Right ventricle myocardium inferior (tissue), 1 donor: ENCODE measurements around the gene XCR1. TPM values are rescaled to one million over a fixed set of nuclear protein-coding genes. Genes with fewer than 3 reads are reported as not detected.
"Not testable (repeated sequence)": the region's sequence is repeated elsewhere in the genome, so short reads cannot be mapped to it uniquely, and the experiment has no call there.

Source experiments
- ATAC-seq: fragments of 200-7000 bp; cut with Tn5 transposase; one replicate; pipeline ENCODE4 v1.9.1; 2020; ENCODE audit warnings: mild to moderate bottlenecking, moderate library complexity
- DNase-seq: peaks from one replicate; pipeline ENCODE4 v3.0.0; 2021; ENCODE audit errors: missing footprints
- intact Hi-C: fragments of 100-400 bp; cut with DNase I; formaldehyde crosslinking; loops from one replicate; pipeline ENCODE4 v1.11.0; 2022
- long read RNA-seq: library from polyadenylated mRNA; unstranded; transcript quantifications from one replicate; pipeline ENCODE4 v2.0.0, GENCODE V29; 2021
- total RNA-seq: library from RNA; stranded (reverse); fragmentation: NEBNext Ultra II Directional; extraction: Animal tissue kit (Norgen Biotek cat#: 25700); gene quantifications from one replicate; pipeline ENCODE4 v1.2.1, GENCODE V29; 2021
- donor health status: DM: no; HTN: yes; CAD: no; lungs with severe emphysema.

Gene XCR1, protein sequence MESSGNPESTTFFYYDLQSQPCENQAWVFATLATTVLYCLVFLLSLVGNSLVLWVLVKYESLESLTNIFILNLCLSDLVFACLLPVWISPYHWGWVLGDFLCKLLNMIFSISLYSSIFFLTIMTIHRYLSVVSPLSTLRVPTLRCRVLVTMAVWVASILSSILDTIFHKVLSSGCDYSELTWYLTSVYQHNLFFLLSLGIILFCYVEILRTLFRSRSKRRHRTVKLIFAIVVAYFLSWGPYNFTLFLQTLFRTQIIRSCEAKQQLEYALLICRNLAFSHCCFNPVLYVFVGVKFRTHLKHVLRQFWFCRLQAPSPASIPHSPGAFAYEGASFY
- not detected for total RNA-seq
- long read RNA-seq = 0 reads

GRCh38 chr3:46027021-46027705 is at the start of gene XCR1:
TSS of gene XCR1 (minus strand) at chr3:46027483. CDS start at chr3:46021947, 5,536 bp downstream.
- DNase-seq (no peak), ATAC-seq (no peak)
- intact Hi-C loops = no loop called here

DNA sequence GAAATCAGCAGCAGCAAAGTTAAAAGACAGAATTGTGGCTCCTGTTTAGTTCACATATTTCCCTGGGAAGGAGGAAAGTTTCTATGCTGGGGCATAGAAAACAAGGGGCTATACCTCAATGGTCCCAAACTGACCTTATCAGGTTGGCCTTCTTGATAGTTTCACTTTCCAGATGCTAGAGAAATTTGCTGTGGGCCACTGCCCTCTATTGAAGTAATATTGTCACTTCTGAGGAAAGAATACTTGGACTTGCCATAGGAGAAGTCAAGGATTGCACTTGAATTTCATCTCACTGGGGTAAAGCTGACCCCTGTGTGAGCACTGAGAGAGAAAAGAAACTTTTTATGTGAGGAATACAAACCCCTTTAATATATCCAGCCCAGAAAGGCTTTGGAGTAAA is 49.3 kb upstream of the XCR1 start:
- intact Hi-C loops = loop anchor here (5.0 to 10.0 kb wide), 2 partner anchors 314 to 562 kb away; no protein-coding TSS in a partner anchor
- no peak for ATAC-seq
- no peak for DNase-seq

DNA sequence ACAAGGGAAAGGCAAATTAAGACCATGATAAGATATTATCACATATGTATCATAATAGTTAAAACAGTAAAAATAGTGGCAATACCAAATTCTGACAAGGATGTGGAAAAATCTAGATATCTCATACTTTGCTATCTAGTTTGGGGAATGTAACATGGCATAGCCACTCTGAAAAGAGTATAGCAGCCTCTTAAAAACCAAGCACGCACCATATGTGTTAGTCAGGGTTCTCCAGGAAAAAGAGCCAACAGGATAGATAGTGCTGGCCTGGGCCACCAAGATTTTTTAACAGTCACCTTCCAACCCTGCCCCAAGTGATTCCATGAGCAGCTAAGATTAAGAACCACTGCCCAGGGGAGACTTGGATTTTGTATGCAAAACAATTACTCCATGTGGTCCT is 48.5 kb upstream of the XCR1 start:
- ATAC-seq (no peak), DNase-seq (no peak)
- intact Hi-C loops = loop anchor here (5.0 to 10.0 kb wide), 2 partner anchors 314 to 561 kb away; no protein-coding TSS in a partner anchor

GRCh38 chr3:46071222-46071858 is 44.1 kb upstream of the XCR1 start:
- intact Hi-C loops = loop anchor here (10.0 kb wide), 1 partner anchor 557 kb away; no protein-coding TSS in a partner anchor
- DNase-seq = no peak
- no peak for ATAC-seq

DNA sequence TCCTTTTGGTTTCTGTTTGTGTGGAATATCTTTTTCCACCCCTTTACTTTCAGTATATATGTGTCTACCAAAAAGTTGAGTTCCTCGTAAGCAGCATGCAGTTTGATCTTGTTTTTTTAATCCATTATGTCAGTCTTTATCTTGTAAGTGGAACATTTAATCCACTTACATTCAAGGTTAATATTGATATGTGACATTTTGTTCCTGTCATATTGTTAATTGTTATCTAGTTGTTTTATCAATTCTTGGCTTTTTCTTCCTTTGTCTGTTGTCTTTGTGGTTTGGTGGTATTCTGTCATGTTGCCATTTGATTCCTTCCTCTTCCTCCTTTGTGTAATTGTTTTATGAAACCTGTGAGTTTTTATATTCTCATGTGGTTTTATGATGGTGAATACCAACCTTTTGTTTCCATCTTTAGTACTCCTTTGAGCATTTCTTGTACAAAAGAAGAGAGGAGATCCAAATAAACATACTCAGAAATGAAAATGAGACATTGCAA is 43.4 kb upstream of the XCR1 start:
- intact Hi-C loops = loop anchor here (10.0 kb wide), 1 partner anchor 556 kb away; no protein-coding TSS in a partner anchor
- DNase-seq (no peak), ATAC-seq (no peak)

DNA sequence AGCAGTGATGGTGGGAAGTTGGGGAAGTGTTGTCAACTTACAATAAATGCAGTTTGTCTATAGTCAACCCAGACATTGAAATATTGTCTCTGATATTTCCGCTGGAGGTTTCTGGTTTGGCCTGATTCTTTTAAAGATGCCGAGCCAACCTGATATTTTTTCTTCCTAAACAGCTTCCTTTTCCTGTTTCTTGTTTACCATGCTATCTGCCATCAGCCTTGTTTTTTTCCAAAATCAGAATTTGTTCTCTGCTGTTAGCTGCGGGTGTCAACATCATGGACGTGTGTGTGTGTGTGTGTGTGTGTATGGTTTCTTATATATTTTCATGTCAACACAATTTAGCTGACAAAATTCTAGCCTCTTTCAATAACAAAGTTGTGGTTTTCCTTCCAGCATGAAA is 41.2 kb upstream of the XCR1 start:
- no peak for ATAC-seq

GRCh38 chr3:46067401-46067800 is 40.1 kb upstream of the XCR1 start:
- ATAC-seq (no peak), DNase-seq (no peak)
- intact Hi-C loops = no loop called here

More for the DNA sequence above, 41.2 kb upstream of the XCR1 start:
- intact Hi-C loops = no loop called here
- DNase-seq = no peak

- DNase-seq (no peak), ATAC-seq (peak; percentile 8)
- intact Hi-C loops = no loop called here
These were observed 38.5 kb upstream of the XCR1 start for GRCh38 chr3:46065750-46066256.

- no peak for DNase-seq
- peak; percentile 70 for ATAC-seq
- intact Hi-C loops = no loop called here
These were observed 38.0 kb upstream of the XCR1 start for GRCh38 chr3:46065294-46065705.

GRCh38 chr3:46062679-46063078 is 35.4 kb upstream of the XCR1 start:
- intact Hi-C loops = loop anchor here (5.0 kb wide), 1 partner anchor 65 kb away; the partner anchor contains the start of gene FYCO1
- DNase-seq (no peak), ATAC-seq (peak; percentile 82)

DNA sequence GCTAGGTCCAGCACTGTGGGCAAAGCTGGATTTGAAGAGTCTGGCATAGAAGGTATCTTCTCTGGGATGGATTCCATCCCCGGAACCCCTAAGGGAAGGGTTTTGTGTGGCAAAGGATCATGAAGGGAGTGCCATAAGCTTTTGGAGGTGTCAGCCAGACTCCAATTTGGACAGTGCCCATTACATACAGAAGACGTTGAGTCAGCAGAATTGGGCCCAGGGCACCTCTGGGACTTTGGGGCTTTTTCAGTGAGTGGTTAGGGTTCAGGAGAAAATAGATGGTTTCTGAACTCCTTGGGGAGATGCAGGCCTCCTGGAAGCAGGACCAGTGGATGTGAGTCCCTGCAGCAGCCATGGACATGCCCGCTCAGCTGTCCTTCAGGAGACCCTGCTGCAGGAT is 34.6 kb upstream of the XCR1 start:
- ATAC-seq (no peak), DNase-seq (no peak)
- intact Hi-C loops = loop anchor here (5.0 kb wide), 1 partner anchor 65 kb away; the partner anchor contains the start of gene FYCO1

DNA sequence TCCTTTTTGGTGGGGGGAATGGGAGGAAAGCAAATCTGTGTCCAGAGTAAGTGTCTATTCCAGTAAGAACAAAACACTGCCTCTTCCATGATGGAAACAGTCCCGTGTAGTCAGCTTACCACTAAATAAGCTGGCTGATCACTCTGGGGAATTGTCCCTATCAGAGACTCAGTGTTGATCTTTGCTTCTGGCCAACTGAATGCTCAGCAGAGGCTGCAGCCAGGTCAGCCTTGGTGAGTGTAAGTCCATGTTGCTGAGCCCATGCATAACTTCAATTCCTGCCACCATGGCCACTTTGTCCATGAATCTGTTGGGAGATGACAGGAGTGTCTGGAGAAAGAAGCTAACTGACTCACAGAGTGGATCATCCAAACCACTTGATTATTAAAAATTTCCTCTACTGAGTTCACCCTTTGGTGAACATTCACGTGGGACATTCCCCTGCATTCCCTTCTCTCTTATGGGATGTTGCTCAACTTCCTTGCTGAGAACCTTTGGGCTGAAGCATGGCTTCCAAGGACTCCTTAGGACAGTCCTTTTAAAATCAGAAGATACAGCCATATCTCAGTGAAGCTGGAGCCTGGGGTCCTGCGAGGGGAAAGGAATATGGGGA is 33.9 kb upstream of the XCR1 start:
- DNase-seq = no peak
- ATAC-seq = no peak
- intact Hi-C loops = loop anchor here (5.0 kb wide), 1 partner anchor 64 kb away; the partner anchor contains the start of gene FYCO1

- no peak for DNase-seq
- intact Hi-C loops = loop anchor here (5.0 kb wide), 1 partner anchor 63 kb away; the partner anchor contains the start of gene FYCO1
- ATAC-seq = no peak
These were observed 33.3 kb upstream of the XCR1 start for GRCh38 chr3:46060551-46060950.

DNA sequence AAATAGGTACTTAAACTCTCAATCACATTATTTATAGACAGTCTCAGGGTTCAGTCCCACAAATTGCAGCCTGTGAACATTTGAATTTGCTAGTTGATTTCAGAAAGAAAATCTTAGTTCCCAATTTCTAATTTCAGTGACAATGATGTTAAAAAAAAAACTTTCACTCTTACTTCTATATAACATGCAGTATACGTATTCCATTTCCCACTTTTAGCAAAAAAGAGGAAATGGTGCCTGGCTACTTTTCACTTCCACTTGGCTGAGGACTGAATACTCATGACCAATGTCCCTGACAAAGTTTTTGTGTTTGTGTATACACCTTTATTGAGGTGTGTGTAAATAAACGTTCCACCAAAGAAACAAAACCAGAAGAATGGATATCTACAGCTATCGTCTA is 32.1 kb upstream of the XCR1 start:
- DNase-seq = no peak
- no peak for ATAC-seq
- intact Hi-C loops = no loop called here

DNA sequence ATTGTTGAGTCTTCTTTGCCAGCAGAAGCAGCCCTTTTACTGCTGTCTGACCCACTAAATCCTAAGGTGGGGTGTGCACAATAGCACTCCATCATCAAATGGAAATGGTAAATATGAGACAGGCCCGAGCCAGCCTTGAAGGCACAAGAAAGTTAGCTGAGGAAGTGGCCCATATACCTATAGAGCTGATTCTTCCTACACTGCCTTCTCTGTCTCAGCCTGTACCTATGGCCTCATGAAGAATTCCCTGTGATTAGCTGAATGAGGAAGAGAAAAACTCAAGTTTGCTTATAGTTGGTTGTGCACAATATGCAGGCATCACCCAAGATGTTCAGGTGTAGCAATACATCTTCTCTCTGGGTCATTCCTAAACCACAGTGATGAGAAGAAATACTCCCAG is 31.7 kb upstream of the XCR1 start:
- DNase-seq (no peak), ATAC-seq (no peak)
- intact Hi-C loops = no loop called here

- DNase-seq (no peak), ATAC-seq (no peak)
- intact Hi-C loops = no loop called here
These were observed 30.4 kb upstream of the XCR1 start for GRCh38 chr3:46057716-46058115.

DNA sequence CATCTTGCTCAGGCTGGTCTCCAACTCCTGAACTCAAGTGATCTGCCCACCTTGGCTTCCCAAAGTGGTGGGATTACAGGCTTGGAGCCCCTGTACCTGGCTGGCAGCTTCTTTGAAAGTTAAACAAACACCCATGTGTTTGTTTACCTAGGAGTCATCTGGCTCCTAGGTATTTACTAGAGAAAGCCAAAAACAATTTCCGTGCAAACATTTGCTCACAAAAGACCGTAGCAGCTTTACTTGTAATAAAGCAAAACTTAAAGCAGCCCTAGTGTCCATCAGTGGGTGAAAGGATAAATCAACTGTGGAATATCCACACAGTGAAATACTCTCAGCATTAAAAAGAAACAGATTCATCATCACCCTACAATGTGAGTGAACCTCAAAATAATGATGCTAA is 29.4 kb upstream of the XCR1 start:
- no peak for DNase-seq
- ATAC-seq = no peak
- intact Hi-C loops = no loop called here

GRCh38 chr3:46053761-46054515 is 26.7 kb upstream of the XCR1 start:
- intact Hi-C loops, ATAC-seq, DNase-seq: not testable (repeated sequence)
